GM12878 (cell line): Measurements from ENCODE around the gene DCTPP1. TPM values are rescaled to one million over a fixed set of nuclear protein-coding genes. Genes with fewer than 3 reads are reported as not detected.

Experiments
- ATAC-seq: fragments of 200-7000 bp; cut with Tn5 transposase; 3 replicates; pipeline ENCODE4 v1.9.1; 2020; ENCODE audit warnings: mild to moderate bottlenecking, moderate library complexity
- BruUV-seq: library from RNA; stranded (reverse); fragments of 400-500 nt; replicated peaks from 2 replicates; lab custom pipeline; 2021; lab: Mats Ljungman, UMichigan
- CTCF ChIA-PET: fragments of 300-600 bp; sonication (Branson Sonifier 250); formaldehyde crosslinking; extraction: SDS; loops from one replicate; lab custom pipeline; 2021; ENCODE audit warnings: inconsistent platforms; lab: Yijun Ruan, JAX
- POLR2A ChIA-PET: fragments of 350-600 bp; formaldehyde crosslinking; extraction: SDS; loops from one replicate; lab custom pipeline; 2021; ENCODE audit warnings: inconsistent platforms; lab: Charles Lee
- RAD21 ChIA-PET: fragments of 300-600 bp; sonication (Branson Sonifier 250); formaldehyde crosslinking; loops from one replicate; lab custom pipeline; 2023; ENCODE audit warnings: antibody characterized with exemption; ENCODE audit not compliant: unreplicated experiment; lab: Charles Lee
- SMC1A ChIA-PET: fragments of 300-600 bp; sonication (Branson Sonifier 250); formaldehyde crosslinking; loops from one replicate; lab custom pipeline; 2023; ENCODE audit not compliant: unreplicated experiment, uncharacterized antibody; lab: Charles Lee
- DNase-seq: peaks from one replicate; pipeline ENCODE4 v3.0.0-alpha.2; 2011; ENCODE audit warnings: low read depth, low spot score
- FAIRE-seq: peaks from 3 replicates; lab custom pipeline; 2011; peaks lifted over from hg19 to GRCh38; lab: Jason Lieb, UNC
- H2AFZ ChIP-seq: 2 replicates; pipeline ENCODE4 v1.6.0; 2011; ENCODE audit warnings: low read depth, low read length, control low read depth; ENCODE audit not compliant: control insufficient read depth
- H3K27ac ChIP-seq: 2 replicates; pipeline ENCODE4 v1.5.1; 2011; ENCODE audit warnings: control low read depth; ENCODE audit not compliant: control insufficient read depth, insufficient read depth
- H3K27me3 ChIP-seq, 2 experiments: replicated peaks in 1 of 2; 2 replicates each; pipeline versions ENCODE4 v1.6.0 to v1.6.1; 2011; ENCODE audit warnings: low read length in 1 of 2; ENCODE audit not compliant: control insufficient read depth in 2 of 2, insufficient read depth in 2 of 2
- H3K36me3 ChIP-seq, 2 experiments: 2 replicates each; pipeline ENCODE4 v1.5.1; 2011; ENCODE audit warnings: low read length in 1 of 2; ENCODE audit not compliant: control insufficient read depth in 2 of 2, insufficient read depth in 2 of 2
- H3K4me1 ChIP-seq: 2 replicates; pipeline ENCODE4 v1.6.1; 2011; ENCODE audit warnings: mild to moderate bottlenecking, low read length, moderate library complexity, mixed read lengths; ENCODE audit not compliant: control insufficient read depth, insufficient read depth
- H3K4me2 ChIP-seq: 2 replicates; pipeline ENCODE4 v1.6.0; 2011; ENCODE audit warnings: control low read depth; ENCODE audit not compliant: control insufficient read depth, insufficient read depth
- H3K4me3 ChIP-seq: fragments of 200-600 bp; sonication (generic); 2 replicates; pipeline ENCODE4 v1.5.1; 2016
- H3K79me2 ChIP-seq: 2 replicates; pipeline ENCODE4 v1.6.0; 2011; ENCODE audit warnings: low read length; ENCODE audit not compliant: control insufficient read depth, insufficient read depth
- H3K9ac ChIP-seq: 2 replicates; pipeline ENCODE4 v1.8.0; 2011; ENCODE audit warnings: low read length, control low read depth, mixed read lengths; ENCODE audit not compliant: control insufficient read depth, insufficient read depth
- H3K9me3 ChIP-seq: replicated peaks from 3 replicates; pipeline ENCODE4 v1.5.1; 2011; ENCODE audit warnings: mild to moderate bottlenecking, low read length; ENCODE audit not compliant: control insufficient read depth, insufficient read depth
- H4K20me1 ChIP-seq: 2 replicates; pipeline ENCODE4 v1.6.0; 2011; ENCODE audit not compliant: control insufficient read depth, insufficient read depth
- HDAC2 ChIP-seq: fragments of 200-600 bp; sonication (generic); IDR thresholded peaks from 2 replicates; pipeline ENCODE4 v1.6.1; 2017
- IKZF2 ChIP-seq, 2 experiments: fragments of 450-650 bp; IDR thresholded peaks; 2 replicates each; pipeline ENCODE4 v1.6.1; 2017; ENCODE audit warnings: mild to moderate bottlenecking in 2 of 2, moderate library complexity in 2 of 2
- MLLT1 ChIP-seq: fragments of 450-650 bp; IDR thresholded peaks from 2 replicates; pipeline ENCODE4 v1.6.1; 2016; ENCODE audit warnings: mild to moderate bottlenecking
- WGBS: methylation state at CpG from one replicate; pipeline ENCODE4 v1.1.6; 2016; ENCODE audit warnings: low lambda C conversion rate; ENCODE audit not compliant: insufficient replicate concordance, insufficient coverage; ENCODE audit errors: missing lambda C conversion rate; 5-methylcytosine and 5-hydroxymethylcytosine counted together
- in situ Hi-C: fragments of 300-500 bp; cut with MboI; formaldehyde crosslinking; loops from 9 replicates; pipeline ENCODE4 v1.14.3; 2018; ENCODE audit warnings: mixed read lengths
- intact Hi-C: fragments of 100-400 bp; cut with micrococcal nuclease; formaldehyde crosslinking; loops from one replicate; pipeline ENCODE4 v1.14.2; 2022; ENCODE audit not compliant: unreplicated experiment
- polyA plus RNA-seq, 11 experiments: library from polyadenylated mRNA; depleted of rRNA in 4 of 11; unstranded in 6 of 11; stranded (reverse) in 5 of 11; fragments of >200 nt; fragmentation: Nextera tagmentation in 4 of 11; fragmentation: Illumina TruSeq in 1 of 11; extraction: Ambion mirVana in 4 of 11; extraction: Trizol in 1 of 11; gene quantifications; 1 replicate in 1 of 11; 2 replicates in 10 of 11; pipeline versions ENCODE4 v1.2.1 to v1.2.3, GENCODE V29; 2011 to 2016; ENCODE audit warnings: inconsistent platforms in 2 of 11, missing spikeins in 2 of 11, low read depth in 1 of 11
- total RNA-seq, 4 experiments: library from RNA; depleted of rRNA in 3 of 4; stranded (reverse); fragments of >200 nt in 3 of 4; fragmentation: Illumina TruSeq in 1 of 4; extraction: Trizol in 1 of 4; gene quantifications; 2 replicates each; pipeline versions ENCODE4 v1.2.1 to v1.2.3, GENCODE V29; 2013 to 2021

DCTPP1 gene
- total and polyA plus RNA-seq, 10 of the 15 experiments (the other 5 are each of a cell fraction or from before 2014, with no cell fraction given), result 72.1 to 266 (median 157) TPM

- H3K4me1 ChIP-seq, result peaks cover 14% of the 10 kb centered on the region
- FAIRE-seq (no peak), DNase-seq (no peak), ATAC-seq (no peak)
- intact Hi-C loops (loop anchor here (5.0 kb wide), 1 partner anchor 91 kb away; no protein-coding TSS in a partner anchor), in situ Hi-C loops (no loop called here)
- BruUV-seq, result TSS peak; percentile 75
- peaks cover 0 to 2% of the 10 kb centered on the region in 2 experiments; a peak in 3 of 4 replicates for H3K36me3 ChIP-seq
- TF ChIP-seq HDAC2 (no peak), IKZF2 (IDR thresholded peaks at IDR 0.05) (0 out of 4 replicates have a peak, but pooled peaks of 1 of the 2 experiments have one; percentile 3), MLLT1 (peak; percentile 84)
- ChIA-PET CTCF (interaction anchor here (1.0 to 8.2 kb wide), 5 partner anchors 11 to 152 kb away, joined by 3 to 60 read pairs (median 19); partner anchors contain the start of genes DCTPP1 and ZNF747), RAD21 (interaction anchor here (0.5 to 2.7 kb wide), 6 partner anchors 12 to 89 kb away, joined by 3 to 15 read pairs (median 7); partner anchors contain the start of genes DCTPP1 and ITGAL), SMC1A (interaction anchor here (0.7 to 19.4 kb wide), 4 partner anchors 11 to 162 kb away, joined by 3 to 431 read pairs (median 20); partner anchors contain the start of gene ITGAL), POLR2A (interaction anchor here (1.0 to 5.4 kb wide), 6 partner anchors 9 to 212 kb away, joined by 3 to 31 read pairs (median 4); partner anchors contain the start of genes FBRS and ZNF747)
- H3K4me2 ChIP-seq, result peak overlapping the region; percentile 58
- H3K79me2 ChIP-seq, result peaks cover 18% of the 10 kb centered on the region
- no peaks in the 10 kb centered on the region for H3K9me3 ChIP-seq
- 79% methylated on average over 10 of the region's 10 CpGs for WGBS
- H3K27ac ChIP-seq, result peak overlapping the region; percentile 16; the same call in 1 of the 2 replicates
- H2AFZ ChIP-seq, result peak overlapping the region; percentile 89
- peak overlapping the region; percentile 96 for H3K9ac ChIP-seq
- no peaks in the 10 kb centered on the region for H3K27me3 ChIP-seq
- no peaks in the 10 kb centered on the region for H4K20me1 ChIP-seq
- H3K4me3 ChIP-seq, result peak overlapping the region; percentile 79; the same call in 1 of the 2 replicates
Observed at GRCh38 chr16:30446203-30446595, 16.4 kb upstream of the DCTPP1 start.
